Endothelial cell of umbilical vein (primary cell): ENCODE measurements around the gene FGFR4.

Source experiments
- EZH2 ChIP-seq: IDR thresholded peaks from 2 replicates; pipeline ENCODE4 v1.6.1; 2012; ENCODE audit warnings: borderline replicate concordance, low read depth, mild to moderate bottlenecking, moderate library complexity, low read length, inconsistent platforms; ENCODE audit not compliant: severe bottlenecking
- JUN ChIP-seq: IDR thresholded peaks from 2 replicates; pipeline ENCODE4 v1.6.1; 2011; ENCODE audit warnings: borderline replicate concordance, low read depth; ENCODE audit not compliant: insufficient read length, insufficient read depth
- POLR2A ChIP-seq: IDR thresholded peaks from 2 replicates; pipeline ENCODE4 v1.6.1; 2012; ENCODE audit warnings: low read depth, mild to moderate bottlenecking, control low read depth, low read length
- POLR2AphosphoS5 ChIP-seq: IDR thresholded peaks from 2 replicates; pipeline ENCODE4 v1.6.1; 2012; ENCODE audit warnings: low read depth, mild to moderate bottlenecking, control low read depth, low read length, moderate library complexity; ENCODE audit not compliant: insufficient read depth
- TF ChIP-seq, protein P1 (sequence below), 2 donors: IDR thresholded peaks; 1 replicate in 1 of 2; 2 replicates in 1 of 2; pipeline ENCODE4 v1.5.1; 2011; ENCODE audit warnings: low read length in 2 of 2, mild to moderate bottlenecking in 2 of 2, moderate library complexity in 2 of 2, control low read depth in 1 of 2, inconsistent platforms in 1 of 2, low read depth in 1 of 2; ENCODE audit not compliant: insufficient read depth in 1 of 2; ENCODE audit errors: extremely low read depth in 1 of 2

DNA sequence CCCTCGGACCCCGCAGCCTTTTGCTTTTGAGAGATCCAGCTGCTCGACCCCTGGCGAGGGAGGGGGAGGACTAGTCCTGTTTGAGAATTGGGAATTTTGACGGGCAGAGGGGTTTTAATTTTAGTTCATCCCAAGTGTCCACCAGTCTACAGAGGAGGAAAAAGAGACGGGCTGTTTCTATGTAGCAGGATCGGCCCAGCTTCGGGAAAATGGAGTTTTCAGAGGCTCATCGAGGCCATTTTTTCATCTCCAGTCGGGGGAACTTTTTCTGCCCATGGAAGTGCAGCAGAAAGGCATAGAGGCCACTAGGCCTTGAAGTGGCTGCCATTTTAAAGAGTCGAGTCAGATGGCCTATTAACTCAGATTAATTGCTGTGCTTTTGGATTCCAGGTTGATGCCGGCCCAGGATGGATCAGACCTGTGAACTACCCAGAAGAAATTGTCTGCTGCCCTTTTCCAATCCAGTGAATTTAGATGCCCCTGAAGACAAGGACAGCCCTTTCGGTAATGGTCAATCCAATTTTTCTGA lies 48.0 kb downstream of the FGFR4 start:
- TF ChIP-seq JUN (no peak), POLR2AphosphoS5 (no peak), POLR2A (no peak), EZH2 (no peak)
- TF ChIP-seq, protein P1, sequence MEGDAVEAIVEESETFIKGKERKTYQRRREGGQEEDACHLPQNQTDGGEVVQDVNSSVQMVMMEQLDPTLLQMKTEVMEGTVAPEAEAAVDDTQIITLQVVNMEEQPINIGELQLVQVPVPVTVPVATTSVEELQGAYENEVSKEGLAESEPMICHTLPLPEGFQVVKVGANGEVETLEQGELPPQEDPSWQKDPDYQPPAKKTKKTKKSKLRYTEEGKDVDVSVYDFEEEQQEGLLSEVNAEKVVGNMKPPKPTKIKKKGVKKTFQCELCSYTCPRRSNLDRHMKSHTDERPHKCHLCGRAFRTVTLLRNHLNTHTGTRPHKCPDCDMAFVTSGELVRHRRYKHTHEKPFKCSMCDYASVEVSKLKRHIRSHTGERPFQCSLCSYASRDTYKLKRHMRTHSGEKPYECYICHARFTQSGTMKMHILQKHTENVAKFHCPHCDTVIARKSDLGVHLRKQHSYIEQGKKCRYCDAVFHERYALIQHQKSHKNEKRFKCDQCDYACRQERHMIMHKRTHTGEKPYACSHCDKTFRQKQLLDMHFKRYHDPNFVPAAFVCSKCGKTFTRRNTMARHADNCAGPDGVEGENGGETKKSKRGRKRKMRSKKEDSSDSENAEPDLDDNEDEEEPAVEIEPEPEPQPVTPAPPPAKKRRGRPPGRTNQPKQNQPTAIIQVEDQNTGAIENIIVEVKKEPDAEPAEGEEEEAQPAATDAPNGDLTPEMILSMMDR (IDR thresholded peaks at IDR 0.05; ENCODE audit: extremely low read depth in 1 of 2, insufficient read depth in 1 of 2, low read depth in 1 of 2, low read length in 2 of 2) = no peak
